ENCODE measurements around the gene COQ6. TPM values are rescaled to one million over a fixed set of nuclear protein-coding genes. Genes with fewer than 3 reads are reported as not detected.

Gene COQ6
- total RNA-seq, 1 experiment from 2014 or later = 12.0 TPM

DNA sequence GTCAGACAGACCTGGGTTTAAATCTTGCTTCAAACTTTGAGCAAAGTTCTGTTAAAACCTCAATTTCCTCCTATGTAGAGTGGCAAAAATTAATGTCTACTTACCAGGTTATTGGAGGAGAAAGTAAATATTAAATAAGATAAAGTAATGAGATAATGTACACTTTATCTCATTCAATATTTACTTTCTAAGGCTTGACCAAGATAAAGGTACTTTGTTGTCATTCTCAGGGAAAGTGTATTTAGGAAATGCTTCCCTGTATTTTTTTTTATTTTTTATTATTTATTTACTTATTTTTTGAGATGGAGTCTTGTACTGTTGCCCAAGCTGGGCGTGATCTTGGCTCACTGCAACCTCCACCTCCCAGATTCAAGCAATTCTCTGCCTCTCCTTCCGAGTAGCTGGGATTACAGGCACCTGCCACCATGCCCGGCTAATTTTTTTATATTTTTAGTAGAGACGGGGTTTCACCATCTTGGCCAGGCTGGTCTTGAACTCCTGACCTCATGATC is 4.9 kb upstream of the COQ6 start:
- Histone ChIP-seq H4K8ac (replicated peaks; ENCODE audit: insufficient read length, low read depth, low read length) (no peak overlapping the region), H2BK5ac (ENCODE audit: insufficient read length, low read length) (no peak overlapping the region), H3K79me2 (ENCODE audit: insufficient read depth, low read length) (no peaks in the 10 kb centered on the region), H3K4me1 (ENCODE audit: insufficient read depth, low read length) (no peaks in the 10 kb centered on the region), H4K20me1 (ENCODE audit: control insufficient read depth, insufficient read depth, insufficient read length) (no peaks in the 10 kb centered on the region), H2BK20ac (ENCODE audit: low read depth, low read length, poor library complexity, severe bottlenecking) (no peak overlapping the region), H3K18ac (ENCODE audit: insufficient read length, low read depth, low read length) (no peak overlapping the region), H2BK15ac (ENCODE audit: low read depth, low read length) (no peak overlapping the region), H4K91ac (ENCODE audit: insufficient read length, low read depth, low read length) (no peak overlapping the region), H3K23ac (ENCODE audit: insufficient read length, low read depth, low read length) (no peak overlapping the region), H4K5ac (ENCODE audit: insufficient read length, low read depth, low read length) (no peak overlapping the region), H2BK120ac (ENCODE audit: low read depth, low read length, poor library complexity, severe bottlenecking) (no peak overlapping the region), H3K9me3 (ENCODE audit: control insufficient read depth, low read depth, low read length) (no peaks in the 10 kb centered on the region), H3K9ac (ENCODE audit: extremely low read depth, insufficient read length, low read length) (no peak overlapping the region), H3K14ac (ENCODE audit: insufficient read depth, low read length) (no peak overlapping the region), H2BK12ac (ENCODE audit: insufficient read length, low read depth, low read length) (no peak overlapping the region), H3T11ph (ENCODE audit: low read length) (no peak overlapping the region), H3K4ac (ENCODE audit: low read depth, low read length) (no peak overlapping the region), H2AFZ (ENCODE audit: low read length) (no peak overlapping the region), H3K27me3 (ENCODE audit: insufficient read depth, low read length) (no peaks in the 10 kb centered on the region), H3K4me2 (ENCODE audit: insufficient read depth, insufficient read length, low read length) (no peak overlapping the region), H3K56ac (ENCODE audit: insufficient read length, low read depth, low read length) (no peak overlapping the region), H3K79me1 (ENCODE audit: insufficient read depth, low read depth, low read length, poor library complexity, severe bottlenecking) (no peaks in the 10 kb centered on the region), H3K27ac (ENCODE audit: insufficient read length, low read depth, low read length) (no peak overlapping the region), H3K23me2 (ENCODE audit: insufficient read length, low read depth, low read length, poor library complexity, severe bottlenecking) (no peaks in the 10 kb centered on the region), H2AK5ac (ENCODE audit: insufficient read length, low read length) (no peak overlapping the region)
- H3K4me3 Mint-ChIP-seq = no peak overlapping the region
- H3K9me3 Mint-ChIP-seq = no peaks in the 10 kb centered on the region
- no peaks in the 10 kb centered on the region for H3K36me3 Mint-ChIP-seq (ENCODE audit: insufficient read depth in 1 of 3, low read depth in 3 of 3)
- no peak overlapping the region for H3K27ac Mint-ChIP-seq
- WGBS (ENCODE audit: extremely low coverage, insufficient read length, low lambda C conversion rate) = no CpG with 5 or more reads among the region's 4 CpGs
- peaks cover 17% of the 10 kb centered on the region for H3K27me3 Mint-ChIP-seq (ENCODE audit: low read depth)
- H3K4me1 Mint-ChIP-seq = no peaks in the 10 kb centered on the region
- TF ChIP-seq, protein P1, sequence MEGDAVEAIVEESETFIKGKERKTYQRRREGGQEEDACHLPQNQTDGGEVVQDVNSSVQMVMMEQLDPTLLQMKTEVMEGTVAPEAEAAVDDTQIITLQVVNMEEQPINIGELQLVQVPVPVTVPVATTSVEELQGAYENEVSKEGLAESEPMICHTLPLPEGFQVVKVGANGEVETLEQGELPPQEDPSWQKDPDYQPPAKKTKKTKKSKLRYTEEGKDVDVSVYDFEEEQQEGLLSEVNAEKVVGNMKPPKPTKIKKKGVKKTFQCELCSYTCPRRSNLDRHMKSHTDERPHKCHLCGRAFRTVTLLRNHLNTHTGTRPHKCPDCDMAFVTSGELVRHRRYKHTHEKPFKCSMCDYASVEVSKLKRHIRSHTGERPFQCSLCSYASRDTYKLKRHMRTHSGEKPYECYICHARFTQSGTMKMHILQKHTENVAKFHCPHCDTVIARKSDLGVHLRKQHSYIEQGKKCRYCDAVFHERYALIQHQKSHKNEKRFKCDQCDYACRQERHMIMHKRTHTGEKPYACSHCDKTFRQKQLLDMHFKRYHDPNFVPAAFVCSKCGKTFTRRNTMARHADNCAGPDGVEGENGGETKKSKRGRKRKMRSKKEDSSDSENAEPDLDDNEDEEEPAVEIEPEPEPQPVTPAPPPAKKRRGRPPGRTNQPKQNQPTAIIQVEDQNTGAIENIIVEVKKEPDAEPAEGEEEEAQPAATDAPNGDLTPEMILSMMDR (conservative IDR thresholded peaks at IDR 0.05) = no peak
- DNase-seq = no peak
